ENCODE measurements around the gene PADI3.

Gene PADI3

DNA sequence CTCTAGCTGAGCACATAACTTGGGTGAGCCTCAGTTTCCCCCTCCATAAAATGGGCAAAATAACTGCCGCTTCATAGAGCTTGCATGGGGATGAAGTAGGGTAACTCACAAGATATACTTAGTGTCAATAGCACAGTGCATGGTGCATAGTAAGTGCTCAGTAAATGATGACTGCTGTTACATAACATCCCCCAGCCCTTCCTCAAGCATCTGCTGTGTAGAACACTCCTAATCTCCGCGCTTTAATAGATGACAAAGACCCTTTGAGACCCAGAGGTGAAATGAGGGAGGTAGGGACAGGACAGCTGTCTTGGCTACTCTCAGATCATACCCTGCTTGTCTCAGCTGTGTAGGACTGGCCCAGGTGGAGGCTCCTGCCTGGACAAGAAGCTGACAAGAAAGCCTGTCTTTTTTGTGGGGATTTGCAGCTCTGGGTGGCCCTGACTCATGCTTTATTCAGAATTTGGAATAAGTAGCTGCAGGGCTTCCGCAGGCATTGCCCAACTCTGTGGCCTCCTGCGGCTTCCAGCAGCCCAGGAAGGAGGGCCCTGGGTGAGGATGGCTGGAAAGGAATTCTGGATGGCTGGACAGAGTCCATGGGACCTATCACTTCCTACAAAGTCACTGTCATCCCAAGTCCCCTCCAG, 38.4 kb downstream of the PADI3 start:
- Histone ChIP-seq H3K27me3 (ENCODE audit: insufficient read depth, poor library complexity, severe bottlenecking) (no peaks in the 10 kb centered on the region), H3K4me3 (replicated peaks; ENCODE audit: insufficient read depth, low read length) (no peak overlapping the region), H3K27ac (replicated peaks) (peak overlapping the region; percentile 9; the same call in 1 of the 2 replicates)
- peak in 1 of 2 experiments; percentile 66 for DNase-seq (ENCODE audit: low read depth in 1 of 2, low spot score in 1 of 2)
- TF ChIP-seq SPI1 (IDR thresholded peaks at IDR 0.05; ENCODE audit: borderline replicate concordance, low read depth) (no peak), POLR2AphosphoS5 (IDR thresholded peaks at IDR 0.05; ENCODE audit: low read depth) (no peak), GABPA (IDR thresholded peaks at IDR 0.05; ENCODE audit: low read depth) (no peak)
- TF ChIP-seq, protein P1, sequence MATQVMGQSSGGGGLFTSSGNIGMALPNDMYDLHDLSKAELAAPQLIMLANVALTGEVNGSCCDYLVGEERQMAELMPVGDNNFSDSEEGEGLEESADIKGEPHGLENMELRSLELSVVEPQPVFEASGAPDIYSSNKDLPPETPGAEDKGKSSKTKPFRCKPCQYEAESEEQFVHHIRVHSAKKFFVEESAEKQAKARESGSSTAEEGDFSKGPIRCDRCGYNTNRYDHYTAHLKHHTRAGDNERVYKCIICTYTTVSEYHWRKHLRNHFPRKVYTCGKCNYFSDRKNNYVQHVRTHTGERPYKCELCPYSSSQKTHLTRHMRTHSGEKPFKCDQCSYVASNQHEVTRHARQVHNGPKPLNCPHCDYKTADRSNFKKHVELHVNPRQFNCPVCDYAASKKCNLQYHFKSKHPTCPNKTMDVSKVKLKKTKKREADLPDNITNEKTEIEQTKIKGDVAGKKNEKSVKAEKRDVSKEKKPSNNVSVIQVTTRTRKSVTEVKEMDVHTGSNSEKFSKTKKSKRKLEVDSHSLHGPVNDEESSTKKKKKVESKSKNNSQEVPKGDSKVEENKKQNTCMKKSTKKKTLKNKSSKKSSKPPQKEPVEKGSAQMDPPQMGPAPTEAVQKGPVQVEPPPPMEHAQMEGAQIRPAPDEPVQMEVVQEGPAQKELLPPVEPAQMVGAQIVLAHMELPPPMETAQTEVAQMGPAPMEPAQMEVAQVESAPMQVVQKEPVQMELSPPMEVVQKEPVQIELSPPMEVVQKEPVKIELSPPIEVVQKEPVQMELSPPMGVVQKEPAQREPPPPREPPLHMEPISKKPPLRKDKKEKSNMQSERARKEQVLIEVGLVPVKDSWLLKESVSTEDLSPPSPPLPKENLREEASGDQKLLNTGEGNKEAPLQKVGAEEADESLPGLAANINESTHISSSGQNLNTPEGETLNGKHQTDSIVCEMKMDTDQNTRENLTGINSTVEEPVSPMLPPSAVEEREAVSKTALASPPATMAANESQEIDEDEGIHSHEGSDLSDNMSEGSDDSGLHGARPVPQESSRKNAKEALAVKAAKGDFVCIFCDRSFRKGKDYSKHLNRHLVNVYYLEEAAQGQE (IDR thresholded peaks at IDR 0.05; ENCODE audit: insufficient replicate concordance, low read depth): no peak
- TF ChIP-seq, protein P2, sequence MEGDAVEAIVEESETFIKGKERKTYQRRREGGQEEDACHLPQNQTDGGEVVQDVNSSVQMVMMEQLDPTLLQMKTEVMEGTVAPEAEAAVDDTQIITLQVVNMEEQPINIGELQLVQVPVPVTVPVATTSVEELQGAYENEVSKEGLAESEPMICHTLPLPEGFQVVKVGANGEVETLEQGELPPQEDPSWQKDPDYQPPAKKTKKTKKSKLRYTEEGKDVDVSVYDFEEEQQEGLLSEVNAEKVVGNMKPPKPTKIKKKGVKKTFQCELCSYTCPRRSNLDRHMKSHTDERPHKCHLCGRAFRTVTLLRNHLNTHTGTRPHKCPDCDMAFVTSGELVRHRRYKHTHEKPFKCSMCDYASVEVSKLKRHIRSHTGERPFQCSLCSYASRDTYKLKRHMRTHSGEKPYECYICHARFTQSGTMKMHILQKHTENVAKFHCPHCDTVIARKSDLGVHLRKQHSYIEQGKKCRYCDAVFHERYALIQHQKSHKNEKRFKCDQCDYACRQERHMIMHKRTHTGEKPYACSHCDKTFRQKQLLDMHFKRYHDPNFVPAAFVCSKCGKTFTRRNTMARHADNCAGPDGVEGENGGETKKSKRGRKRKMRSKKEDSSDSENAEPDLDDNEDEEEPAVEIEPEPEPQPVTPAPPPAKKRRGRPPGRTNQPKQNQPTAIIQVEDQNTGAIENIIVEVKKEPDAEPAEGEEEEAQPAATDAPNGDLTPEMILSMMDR (IDR thresholded peaks at IDR 0.05; ENCODE audit: insufficient read depth, low read length): no peak

DNA sequence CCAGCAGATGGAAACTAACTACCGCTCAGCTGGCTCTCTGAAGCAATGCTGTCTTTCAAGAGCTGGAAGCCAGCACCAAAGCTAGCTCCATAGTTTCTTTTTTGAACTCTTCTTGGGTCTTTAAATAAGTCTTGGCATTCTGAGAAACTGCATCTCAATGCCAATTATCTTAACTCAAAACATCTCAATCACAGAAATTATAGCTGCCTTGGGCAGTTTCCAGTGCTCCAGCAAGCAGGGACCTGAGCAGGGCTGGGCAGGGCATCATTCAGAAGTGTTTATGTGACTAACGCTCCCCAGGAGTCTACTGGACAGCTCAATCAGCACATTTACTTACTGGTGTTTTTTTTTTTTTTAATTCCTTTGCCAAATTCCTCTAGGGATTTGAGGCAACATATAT, 40.8 kb downstream of the PADI3 start:
- no peak for TF ChIP-seq SPI1 (IDR thresholded peaks at IDR 0.05; ENCODE audit: borderline replicate concordance, low read depth)
- TF ChIP-seq, protein P1 (IDR thresholded peaks at IDR 0.05; ENCODE audit: insufficient replicate concordance, low read depth): no peak
- no peak for TF ChIP-seq POLR2AphosphoS5 (IDR thresholded peaks at IDR 0.05; ENCODE audit: low read depth)
- no peak for TF ChIP-seq GABPA (IDR thresholded peaks at IDR 0.05; ENCODE audit: low read depth)
- TF ChIP-seq, protein P2 (IDR thresholded peaks at IDR 0.05; ENCODE audit: insufficient read depth, low read length): no peak
- no peak overlapping the region for H3K4me3 ChIP-seq (replicated peaks; ENCODE audit: insufficient read depth, low read length)
- DNase-seq (ENCODE audit: low read depth in 1 of 2, low spot score in 1 of 2): no peak
- no peaks in the 10 kb centered on the region for H3K27me3 ChIP-seq (ENCODE audit: insufficient read depth, poor library complexity, severe bottlenecking)
- no peak overlapping the region for H3K27ac ChIP-seq (replicated peaks)

DNA sequence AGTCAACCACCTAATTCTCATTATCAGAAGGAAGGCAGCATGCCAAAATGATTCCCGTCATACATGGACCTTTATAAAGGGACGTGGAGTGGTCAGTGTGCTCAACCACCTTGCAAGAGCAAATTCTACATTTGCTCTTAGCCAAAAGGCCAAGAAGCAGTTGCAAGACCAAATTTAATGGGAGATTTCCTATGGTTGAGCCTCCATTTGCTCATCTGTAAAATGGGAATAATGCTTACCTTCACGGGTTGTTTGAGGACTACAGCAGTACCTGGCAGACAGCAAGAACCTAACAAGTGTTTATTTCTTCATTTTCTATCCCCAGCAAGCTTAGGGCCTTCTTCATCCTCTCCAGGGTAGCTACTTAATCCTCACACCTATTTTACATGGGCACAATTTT, 41.7 kb downstream of the PADI3 start:
- H3K27me3 ChIP-seq (ENCODE audit: insufficient read depth, poor library complexity, severe bottlenecking): no peaks in the 10 kb centered on the region
- no peak overlapping the region for H3K27ac ChIP-seq (replicated peaks)
- no peak overlapping the region for H3K4me3 ChIP-seq (replicated peaks; ENCODE audit: insufficient read depth, low read length)
- TF ChIP-seq GABPA (IDR thresholded peaks at IDR 0.05; ENCODE audit: low read depth) (no peak), POLR2AphosphoS5 (IDR thresholded peaks at IDR 0.05; ENCODE audit: low read depth) (no peak), SPI1 (IDR thresholded peaks at IDR 0.05; ENCODE audit: borderline replicate concordance, low read depth) (no peak)
- TF ChIP-seq, protein P1 (IDR thresholded peaks at IDR 0.05; ENCODE audit: insufficient replicate concordance, low read depth): no peak
- TF ChIP-seq, protein P2 (IDR thresholded peaks at IDR 0.05; ENCODE audit: insufficient read depth, low read length): no peak
- DNase-seq (ENCODE audit: low read depth in 1 of 2, low spot score in 1 of 2): no peak
